ENCODE measurements around the gene DOCK2.

The DOCK2 gene

DNA sequence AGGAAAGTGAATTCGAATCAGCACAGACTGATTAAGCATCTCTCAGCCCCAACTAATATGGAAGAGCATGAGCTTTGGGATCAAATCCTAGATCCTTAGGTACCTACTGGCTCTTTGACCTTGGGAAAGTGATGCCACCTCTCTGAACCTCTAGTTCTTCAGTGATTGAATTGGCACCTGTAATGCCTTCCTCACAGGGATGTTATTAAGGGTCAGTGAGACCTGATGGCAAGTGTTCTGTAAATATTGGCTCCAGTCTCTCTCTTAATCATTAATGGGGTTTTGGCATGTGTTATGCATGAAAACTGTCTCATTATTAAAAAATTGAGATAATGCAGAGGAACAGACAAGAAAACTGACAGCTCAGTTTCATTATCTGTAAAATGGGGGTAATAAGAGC lies 227.4 kb downstream of the DOCK2 start:
- no peak overlapping the region for H3K27ac ChIP-seq
- TF ChIP-seq, protein P1, sequence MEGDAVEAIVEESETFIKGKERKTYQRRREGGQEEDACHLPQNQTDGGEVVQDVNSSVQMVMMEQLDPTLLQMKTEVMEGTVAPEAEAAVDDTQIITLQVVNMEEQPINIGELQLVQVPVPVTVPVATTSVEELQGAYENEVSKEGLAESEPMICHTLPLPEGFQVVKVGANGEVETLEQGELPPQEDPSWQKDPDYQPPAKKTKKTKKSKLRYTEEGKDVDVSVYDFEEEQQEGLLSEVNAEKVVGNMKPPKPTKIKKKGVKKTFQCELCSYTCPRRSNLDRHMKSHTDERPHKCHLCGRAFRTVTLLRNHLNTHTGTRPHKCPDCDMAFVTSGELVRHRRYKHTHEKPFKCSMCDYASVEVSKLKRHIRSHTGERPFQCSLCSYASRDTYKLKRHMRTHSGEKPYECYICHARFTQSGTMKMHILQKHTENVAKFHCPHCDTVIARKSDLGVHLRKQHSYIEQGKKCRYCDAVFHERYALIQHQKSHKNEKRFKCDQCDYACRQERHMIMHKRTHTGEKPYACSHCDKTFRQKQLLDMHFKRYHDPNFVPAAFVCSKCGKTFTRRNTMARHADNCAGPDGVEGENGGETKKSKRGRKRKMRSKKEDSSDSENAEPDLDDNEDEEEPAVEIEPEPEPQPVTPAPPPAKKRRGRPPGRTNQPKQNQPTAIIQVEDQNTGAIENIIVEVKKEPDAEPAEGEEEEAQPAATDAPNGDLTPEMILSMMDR (conservative IDR thresholded peaks at IDR 0.05; ENCODE audit: low read depth), result no peak
- DNase-seq (ENCODE audit: low spot score), result no peak
- POLR2A ChIA-PET (ENCODE audit: low non-redundant PET), result no interaction called here
- CTCF ChIA-PET, result interaction anchor here (0.6 kb wide), 1 partner anchor 888 kb away, joined by 3 read pairs; no protein-coding TSS in a partner anchor

DNA sequence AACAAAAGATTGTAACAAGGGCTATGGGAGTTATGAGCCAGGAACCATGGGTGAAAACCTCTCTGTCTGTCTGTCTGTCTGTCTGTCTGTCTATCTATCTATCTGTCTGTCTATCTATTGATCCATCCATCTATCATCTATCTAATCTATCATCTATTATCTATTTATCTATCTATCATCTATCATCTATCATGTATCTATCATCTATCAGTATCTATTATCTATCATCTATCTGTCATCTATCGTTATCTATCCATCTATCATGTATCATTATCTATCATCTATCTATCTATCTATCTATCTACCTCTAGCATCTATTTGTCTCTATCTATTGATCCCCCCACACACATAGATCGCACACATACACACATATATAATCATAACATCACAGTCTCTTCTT lies 230.3 kb downstream of the DOCK2 start:
- TF ChIP-seq, protein P1 (conservative IDR thresholded peaks at IDR 0.05; ENCODE audit: low read depth), result no peak
- no peak for DNase-seq (ENCODE audit: low spot score)
- no peak overlapping the region for H3K27ac ChIP-seq
- CTCF ChIA-PET, result no interaction called here
- POLR2A ChIA-PET (ENCODE audit: low non-redundant PET), result no interaction called here

DNA sequence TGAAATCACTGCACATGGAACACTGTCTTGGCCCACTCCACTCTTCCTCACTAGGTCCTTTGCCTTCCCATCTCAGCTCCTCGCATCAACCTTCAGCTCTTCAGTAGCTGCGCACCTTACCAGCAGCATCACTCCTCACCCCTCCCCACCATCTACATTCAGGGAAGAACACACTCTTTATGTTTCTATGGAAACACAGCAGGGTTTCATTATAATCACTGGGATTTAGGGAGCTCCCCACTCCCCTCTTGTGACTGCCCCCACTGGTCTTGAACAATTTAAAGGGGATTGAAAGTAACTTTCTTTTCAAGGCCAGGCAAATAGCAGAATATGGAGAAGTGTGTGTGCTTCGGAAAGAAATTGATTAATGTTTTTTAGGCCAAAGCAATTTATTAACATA lies 232.0 kb downstream of the DOCK2 start:
- no peak overlapping the region for H3K27ac ChIP-seq
- CTCF ChIA-PET, result interaction anchor here (0.6 kb wide), 1 partner anchor 1692 kb away, joined by 3 read pairs; no protein-coding TSS in a partner anchor
- TF ChIP-seq, protein P1 (conservative IDR thresholded peaks at IDR 0.05; ENCODE audit: low read depth), result no peak
- DNase-seq (ENCODE audit: low spot score), result no peak
- POLR2A ChIA-PET (ENCODE audit: low non-redundant PET), result no interaction called here

DNA sequence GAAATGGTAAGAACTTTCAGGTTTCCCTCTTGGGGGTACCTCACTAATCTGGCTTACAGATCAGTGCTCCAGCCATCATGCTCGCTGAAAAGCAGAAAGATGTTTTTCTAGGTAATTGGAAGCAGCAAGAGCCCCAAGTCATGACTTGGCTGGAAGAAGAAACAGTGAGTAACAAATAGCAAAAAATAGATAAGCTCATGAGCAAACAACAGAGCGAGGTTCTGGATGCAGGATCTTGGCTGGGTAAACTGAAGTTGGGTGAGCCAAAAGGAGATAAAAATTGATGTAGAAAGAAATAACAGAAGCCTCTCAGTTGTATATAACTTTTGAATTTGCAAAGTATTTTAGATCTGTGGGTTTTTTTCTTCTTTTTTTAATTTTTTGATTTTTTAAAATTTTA lies 233.1 kb downstream of the DOCK2 start:
- DNase-seq (ENCODE audit: low spot score), result no peak
- TF ChIP-seq, protein P1 (conservative IDR thresholded peaks at IDR 0.05; ENCODE audit: low read depth), result no peak
- CTCF ChIA-PET, result no interaction called here
- H3K27ac ChIP-seq, result no peak overlapping the region
- POLR2A ChIA-PET (ENCODE audit: low non-redundant PET), result no interaction called here

DNA sequence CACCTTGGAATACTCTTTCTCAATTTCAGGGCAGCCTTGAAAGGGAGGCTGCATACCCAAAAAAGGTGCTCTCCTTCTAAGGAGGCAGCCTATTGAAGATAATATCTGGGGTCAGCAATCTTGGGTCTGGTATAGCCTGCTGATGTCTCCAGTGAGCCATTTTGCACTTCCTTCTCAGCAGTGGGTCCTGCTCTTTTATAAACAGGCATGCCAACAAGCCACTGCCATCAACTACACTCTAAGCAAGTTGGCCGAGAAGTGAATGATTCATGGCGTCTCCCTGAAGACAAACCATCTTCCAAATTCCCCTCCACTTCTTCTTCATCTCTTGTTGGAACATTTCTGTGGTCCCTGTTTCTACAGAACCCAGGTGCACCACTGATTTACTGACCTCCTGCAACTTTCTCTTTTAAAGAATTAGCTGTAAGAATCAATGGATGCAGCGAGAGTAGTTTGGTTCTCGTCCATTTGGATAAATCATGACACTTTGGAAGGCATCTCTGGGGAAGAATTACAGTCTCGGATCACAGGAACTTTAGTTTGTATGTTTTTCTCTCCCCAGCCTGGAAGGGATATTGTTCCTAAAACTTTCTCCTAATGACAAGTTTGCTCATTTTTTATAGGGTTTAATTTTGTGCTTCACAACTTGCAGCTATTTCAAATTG lies 234.9 kb downstream of the DOCK2 start:
- no peak overlapping the region for H3K27ac ChIP-seq
- ChIA-PET CTCF (interaction anchor here (0.6 kb wide), 1 partner anchor 237 kb away, joined by 3 read pairs; no protein-coding TSS in a partner anchor), POLR2A (ENCODE audit: low non-redundant PET) (no interaction called here)
- DNase-seq (ENCODE audit: low spot score), result no peak
- TF ChIP-seq, protein P1 (conservative IDR thresholded peaks at IDR 0.05; ENCODE audit: low read depth), result no peak

DNA sequence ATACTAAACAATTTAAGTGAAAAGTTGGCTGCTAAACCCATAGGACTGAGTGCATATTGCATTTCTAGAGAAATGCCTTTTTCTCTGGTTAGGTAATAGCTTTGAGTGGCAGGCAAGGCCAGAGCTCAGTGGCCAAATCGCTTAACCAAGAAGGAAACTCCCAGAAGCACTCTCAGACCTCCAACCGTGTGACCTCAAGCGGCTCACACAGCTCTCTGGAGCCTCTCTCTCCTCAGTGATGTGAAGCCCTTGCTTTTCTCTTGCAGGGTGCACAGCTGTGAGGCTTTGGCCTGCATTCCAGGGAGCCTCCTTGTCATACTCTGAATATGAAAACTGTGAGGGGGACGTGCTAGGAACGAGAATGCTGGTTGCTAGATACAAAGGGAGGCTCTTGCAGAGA lies 236.6 kb downstream of the DOCK2 start:
- CTCF ChIA-PET, result no interaction called here
- DNase-seq (ENCODE audit: low spot score), result no peak
- no peak overlapping the region for H3K27ac ChIP-seq
- TF ChIP-seq, protein P1 (conservative IDR thresholded peaks at IDR 0.05; ENCODE audit: low read depth), result no peak
- POLR2A ChIA-PET (ENCODE audit: low non-redundant PET), result no interaction called here
